Astrocyte of the cerebellum (primary cell): ENCODE results near the gene ABTB2.
"Not testable (repeated sequence)": the region's sequence is repeated elsewhere in the genome, so short reads cannot be mapped to it uniquely, and the experiment has no call there.

Experiments used
- DNase-seq: peaks from one replicate; pipeline ENCODE4 v3.0.0-alpha.2; 2011; ENCODE audit warnings: low read depth
- H3K4me3 ChIP-seq: 2 replicates; pipeline ENCODE4 v1.5.1; 2011; ENCODE audit warnings: mild to moderate bottlenecking, low read depth, low read length, moderate library complexity
- in situ Hi-C: cut with HindIII; loops from 2 replicates; pipeline ENCODE4 v1.10.0; 2017; ENCODE audit warnings: low sequenced_read_pairs
- TF ChIP-seq, protein P1 (sequence below): IDR thresholded peaks from 2 replicates; pipeline ENCODE4 v1.5.1; 2012; ENCODE audit warnings: low read length, low read depth, moderate library complexity, mild to moderate bottlenecking; ENCODE audit errors: missing control alignments

ABTB2 gene

DNA sequence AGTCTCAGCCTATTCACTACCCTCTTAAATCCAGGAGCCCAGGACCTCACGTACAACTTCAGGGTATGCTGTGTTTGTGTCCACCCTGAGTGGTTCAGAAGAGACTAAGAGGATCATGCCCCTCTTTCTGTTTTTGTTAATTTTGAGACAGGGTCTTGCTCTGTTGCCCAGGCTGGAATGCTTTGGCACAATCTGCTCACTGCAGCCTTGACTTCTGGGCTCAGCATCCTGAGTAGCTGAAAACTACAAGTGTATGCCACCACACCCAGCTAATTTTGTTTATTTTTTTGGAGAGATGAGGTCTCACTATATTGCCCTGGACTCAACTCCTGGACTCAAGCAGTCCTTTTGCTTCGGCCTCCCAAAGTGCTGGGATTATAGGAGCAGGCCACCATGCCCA is 133.9 kb downstream of the ABTB2 start:
- TF ChIP-seq, protein P1, sequence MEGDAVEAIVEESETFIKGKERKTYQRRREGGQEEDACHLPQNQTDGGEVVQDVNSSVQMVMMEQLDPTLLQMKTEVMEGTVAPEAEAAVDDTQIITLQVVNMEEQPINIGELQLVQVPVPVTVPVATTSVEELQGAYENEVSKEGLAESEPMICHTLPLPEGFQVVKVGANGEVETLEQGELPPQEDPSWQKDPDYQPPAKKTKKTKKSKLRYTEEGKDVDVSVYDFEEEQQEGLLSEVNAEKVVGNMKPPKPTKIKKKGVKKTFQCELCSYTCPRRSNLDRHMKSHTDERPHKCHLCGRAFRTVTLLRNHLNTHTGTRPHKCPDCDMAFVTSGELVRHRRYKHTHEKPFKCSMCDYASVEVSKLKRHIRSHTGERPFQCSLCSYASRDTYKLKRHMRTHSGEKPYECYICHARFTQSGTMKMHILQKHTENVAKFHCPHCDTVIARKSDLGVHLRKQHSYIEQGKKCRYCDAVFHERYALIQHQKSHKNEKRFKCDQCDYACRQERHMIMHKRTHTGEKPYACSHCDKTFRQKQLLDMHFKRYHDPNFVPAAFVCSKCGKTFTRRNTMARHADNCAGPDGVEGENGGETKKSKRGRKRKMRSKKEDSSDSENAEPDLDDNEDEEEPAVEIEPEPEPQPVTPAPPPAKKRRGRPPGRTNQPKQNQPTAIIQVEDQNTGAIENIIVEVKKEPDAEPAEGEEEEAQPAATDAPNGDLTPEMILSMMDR, result no peak
- in situ Hi-C loops, result no loop called here
- no peak for DNase-seq
- H3K4me3 ChIP-seq, result no peak overlapping the region

DNA sequence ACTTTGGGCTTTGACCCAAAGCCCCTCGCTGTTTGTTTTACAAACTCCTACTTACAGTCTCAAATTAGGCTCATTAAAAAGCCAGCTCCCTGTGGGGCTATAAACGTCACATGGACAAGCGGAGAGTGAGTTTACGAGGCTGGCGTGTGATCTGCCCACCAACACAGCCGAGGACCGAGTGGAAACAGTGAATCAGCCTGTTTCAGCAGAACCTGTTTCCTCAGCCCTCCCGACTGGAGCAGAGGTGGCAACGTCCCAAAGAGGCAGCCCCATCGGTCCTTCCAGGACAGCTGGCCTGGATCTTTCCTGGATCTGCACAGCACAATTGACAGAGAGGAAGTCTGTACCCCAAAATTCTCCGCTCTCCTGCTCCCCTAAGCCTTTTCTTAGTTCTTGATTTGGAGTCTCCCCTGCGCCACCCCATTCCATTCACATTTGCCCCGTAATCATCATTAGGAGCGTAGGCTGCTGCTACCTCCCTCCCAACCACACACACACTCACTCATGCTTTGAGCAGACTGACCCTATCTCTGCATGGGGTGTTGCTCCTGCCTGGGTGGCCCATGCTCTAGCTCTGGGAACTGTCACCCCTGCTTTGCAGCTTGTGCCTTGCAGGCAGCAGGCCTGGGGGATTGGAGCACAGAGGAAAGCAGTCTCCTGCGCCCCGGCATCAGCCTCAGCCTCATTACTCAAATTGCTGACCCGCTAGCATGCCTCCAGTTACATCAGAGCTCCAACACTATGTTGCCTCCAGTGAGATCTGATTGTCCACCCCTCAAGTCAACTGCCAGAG is 134.6 kb downstream of the ABTB2 start:
- TF ChIP-seq, protein P1, result no peak
- in situ Hi-C loops, result no loop called here
- peak; percentile 65 for DNase-seq
- no peak overlapping the region for H3K4me3 ChIP-seq

DNA sequence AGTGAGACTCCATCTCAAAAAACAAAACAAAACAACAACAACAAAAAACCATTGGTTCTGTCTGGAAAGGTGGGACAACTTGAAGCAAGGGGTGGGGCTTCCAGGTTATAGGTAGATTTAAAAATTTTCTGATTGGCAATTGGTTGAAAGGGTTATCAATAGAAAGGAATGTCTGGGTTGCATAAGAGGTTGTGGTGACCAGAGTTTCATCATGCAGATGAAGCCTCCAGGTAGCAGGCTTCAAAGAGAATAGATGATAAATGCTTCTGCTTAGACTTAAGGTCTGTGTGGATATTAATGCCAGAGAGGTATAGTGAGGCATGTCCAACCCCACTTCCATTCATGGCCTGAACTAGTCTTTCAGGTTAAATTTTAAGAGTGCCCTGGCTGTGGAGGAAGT is 135.8 kb downstream of the ABTB2 start:
- no peak for DNase-seq
- H3K4me3 ChIP-seq, result no peak overlapping the region
- in situ Hi-C loops, result no loop called here
- TF ChIP-seq, protein P1, result no peak

DNA sequence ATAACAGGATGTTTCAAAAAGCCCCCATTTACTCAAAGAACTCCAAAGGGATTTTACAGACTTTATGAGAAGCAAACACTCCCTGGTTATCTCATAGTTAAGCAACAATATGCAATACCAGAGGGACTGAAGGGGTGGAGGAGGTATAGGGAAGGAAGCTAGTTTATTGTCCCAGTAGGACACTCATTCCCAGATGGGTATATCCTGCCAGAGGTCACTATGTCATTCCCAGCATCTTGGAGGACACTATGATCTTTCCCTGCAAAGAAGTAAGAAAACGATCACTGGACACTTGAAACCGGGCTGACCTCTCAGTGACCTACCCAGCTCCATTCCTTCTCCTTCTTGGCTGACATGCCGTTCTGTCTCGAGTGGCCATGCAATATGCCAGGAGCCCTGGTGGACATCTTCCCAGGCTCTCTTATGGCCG is 137.9 kb downstream of the ABTB2 start:
- TF ChIP-seq, protein P1, result no peak
- DNase-seq, result no peak
- no peak overlapping the region for H3K4me3 ChIP-seq
- in situ Hi-C loops, result no loop called here

DNA sequence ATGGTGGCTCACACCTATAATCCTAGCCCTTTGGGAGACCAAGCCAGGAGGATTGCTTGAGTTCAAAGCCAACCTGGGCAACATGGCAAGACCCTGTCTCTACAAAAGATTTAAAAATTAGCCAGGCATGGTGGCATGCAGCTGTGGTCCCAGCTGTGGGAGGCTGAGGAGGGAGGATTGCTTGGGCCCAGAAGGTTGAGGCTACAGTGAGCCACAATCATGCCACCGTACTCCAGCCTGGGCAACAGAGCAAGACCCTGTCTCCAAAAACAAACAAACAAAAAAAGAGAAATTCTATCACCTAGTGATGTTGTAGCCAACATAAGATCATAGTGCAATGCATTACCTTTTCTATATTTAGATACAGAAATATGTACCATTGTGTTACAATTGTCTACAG is 138.5 kb downstream of the ABTB2 start:
- TF ChIP-seq, protein P1, result no peak
- H3K4me3 ChIP-seq, result no peak overlapping the region
- in situ Hi-C loops, result no loop called here

DNA sequence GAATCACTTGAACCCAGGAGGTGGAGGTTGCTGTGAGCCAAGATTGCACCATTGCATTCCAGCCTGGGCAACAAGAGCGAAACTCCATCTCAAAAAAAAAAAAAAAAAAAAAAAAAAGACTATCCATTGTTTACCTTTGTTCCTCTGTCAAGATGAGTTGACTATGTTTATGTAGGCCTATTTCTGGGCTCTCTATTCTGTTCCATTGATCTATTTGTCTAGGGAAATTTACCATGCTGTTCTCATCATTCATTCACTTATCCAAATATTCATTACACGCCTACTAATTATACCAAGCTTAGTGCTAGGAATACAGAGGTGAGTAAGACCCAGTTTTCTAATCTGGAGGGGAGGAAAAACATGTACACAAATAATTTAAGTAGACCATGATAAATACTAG is 139.1 kb downstream of the ABTB2 start:
- H3K4me3 ChIP-seq, DNase-seq, in situ Hi-C loops: not testable (repeated sequence)

More for the DNA sequence above, 138.5 kb downstream of the ABTB2 start:
- DNase-seq, result no peak

DNA sequence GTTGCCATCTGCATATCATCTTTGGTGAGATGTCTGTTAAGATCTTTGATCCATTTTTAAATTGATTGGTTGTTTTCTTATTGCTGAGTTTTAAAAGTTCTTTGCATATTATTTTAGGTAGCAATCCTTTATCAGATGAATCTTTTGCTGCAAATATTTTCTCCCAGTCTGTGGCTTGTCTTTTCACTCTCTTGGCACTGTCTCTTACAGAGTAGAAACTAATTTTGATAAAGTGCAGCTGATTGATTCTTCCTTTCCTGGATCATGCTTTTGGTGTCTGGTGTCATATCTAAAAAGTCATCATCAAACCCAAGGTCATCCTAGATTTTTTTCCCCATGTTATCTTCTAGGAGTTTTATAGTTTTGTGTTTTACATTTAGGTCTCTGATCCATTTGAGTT is 139.7 kb downstream of the ABTB2 start:
- H3K4me3 ChIP-seq, result no peak overlapping the region
- DNase-seq, result no peak
- in situ Hi-C loops, result no loop called here
- TF ChIP-seq, protein P1, result no peak
